Right atrium auricular region (tissue), 2 donors: ENCODE measurements around the gene THRB. TPM values are rescaled to one million over a fixed set of nuclear protein-coding genes. Genes with fewer than 3 reads are reported as not detected.

ENCODE experiments used
- DNase-seq: peaks from one replicate; pipeline ENCODE4 v3.0.0-alpha.2; 2019; ENCODE audit warnings: low spot score
- H3K27ac ChIP-seq, 2 donors: fragments of 200-600 bp; sonication (generic); 1 replicate in 1 of 2; 2 replicates in 1 of 2; pipeline ENCODE4 v1.5.1; 2016 to 2019
- H3K27me3 ChIP-seq, 2 donors: fragments of 200-600 bp; sonication (generic); one replicate each; pipeline versions ENCODE4 v1.5.1 to v1.6.0; 2017 to 2019
- H3K36me3 ChIP-seq: fragments of 200-600 bp; sonication (generic); one replicate; pipeline ENCODE4 v1.5.1; 2016
- H3K4me1 ChIP-seq, 2 donors: fragments of 200-600 bp; sonication (generic); one replicate each; pipeline versions ENCODE4 v1.5.1 to v1.6.0; 2017 to 2019
- H3K4me3 ChIP-seq, 2 donors: fragments of 200-600 bp; sonication (generic); 1 replicate in 1 of 2; 2 replicates in 1 of 2; pipeline ENCODE4 v1.5.1; 2017 to 2019; ENCODE audit warnings: mild to moderate bottlenecking in 1 of 2, moderate library complexity in 1 of 2
- H3K9me3 ChIP-seq, 2 donors: fragments of 200-600 bp; sonication (generic); one replicate each; pipeline ENCODE4 v1.5.1; 2019
- CTCF ChIP-seq, 2 donors: fragments of 200-600 bp; sonication (generic); IDR thresholded peaks; one replicate each; pipeline ENCODE4 v1.5.1; 2019; ENCODE audit warnings: antibody characterized with exemption in 2 of 2
- total RNA-seq, 2 donors: library from RNA; depleted of rRNA; stranded (reverse); fragments of >200 nt; gene quantifications; one replicate each; pipeline ENCODE4 v1.1.0, GENCODE V29; 2016

THRB gene
- total RNA-seq, 2 donors from 2014 or later: 4.2 to 7.0 TPM

DNA sequence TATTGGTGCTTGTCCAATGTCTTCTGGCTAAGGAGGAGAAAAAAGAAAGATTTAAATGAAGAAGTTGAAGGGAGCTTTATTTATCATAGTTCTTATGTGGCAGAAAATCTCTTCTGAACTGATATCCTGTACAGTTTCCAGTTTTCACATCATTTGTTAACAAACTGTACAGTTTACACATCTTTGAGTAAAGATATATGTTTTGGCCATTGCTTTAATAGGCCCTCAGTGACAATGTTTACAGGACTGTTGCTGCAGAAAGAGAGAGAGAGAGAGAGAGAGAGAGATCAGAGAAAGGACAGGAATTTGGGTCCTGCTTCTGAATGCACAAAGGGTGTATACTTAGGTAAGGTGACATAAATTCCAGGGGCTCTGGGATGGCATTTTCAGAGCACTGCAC is 361.2 kb downstream of the THRB start:
- Histone ChIP-seq H3K36me3 (no peaks in the 10 kb centered on the region), H3K9me3 (no peaks in the 10 kb centered on the region), H3K27me3 (no peaks in the 10 kb centered on the region), H3K27ac (no peak overlapping the region), H3K4me3 (no peak overlapping the region), H3K4me1 (peaks cover 0 to 16% of the 10 kb centered on the region in 2 donors)
- TF ChIP-seq CTCF (IDR thresholded peaks at IDR 0.05): no peak
- no peak for DNase-seq

DNA sequence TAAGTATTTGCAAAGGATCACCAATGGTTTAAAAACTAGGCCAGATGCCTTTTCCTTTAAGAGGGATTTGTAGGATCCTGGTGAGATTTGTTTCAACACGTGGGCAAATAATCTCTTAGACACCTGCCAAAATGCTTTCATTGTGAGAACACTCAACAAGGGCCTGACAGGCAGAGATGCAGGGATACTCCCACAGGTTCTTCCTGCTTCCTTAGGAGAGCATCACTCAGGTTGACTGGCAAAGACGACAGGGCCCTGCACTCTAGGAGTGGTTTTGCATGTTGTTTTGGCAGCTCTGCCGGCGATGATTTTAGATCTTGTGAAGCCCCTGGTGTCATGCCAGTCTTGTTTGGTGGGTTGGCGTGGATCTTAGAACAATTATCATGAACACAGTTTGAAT is 365.1 kb downstream of the THRB start:
- Histone ChIP-seq H3K27me3 (no peaks in the 10 kb centered on the region), H3K9me3 (no peaks in the 10 kb centered on the region), H3K36me3 (no peaks in the 10 kb centered on the region), H3K4me1 (peaks cover 0 to 17% of the 10 kb centered on the region in 2 donors), H3K4me3 (no peak overlapping the region), H3K27ac (no peak overlapping the region)
- DNase-seq: no peak
- no peak for TF ChIP-seq CTCF (IDR thresholded peaks at IDR 0.05)

DNA sequence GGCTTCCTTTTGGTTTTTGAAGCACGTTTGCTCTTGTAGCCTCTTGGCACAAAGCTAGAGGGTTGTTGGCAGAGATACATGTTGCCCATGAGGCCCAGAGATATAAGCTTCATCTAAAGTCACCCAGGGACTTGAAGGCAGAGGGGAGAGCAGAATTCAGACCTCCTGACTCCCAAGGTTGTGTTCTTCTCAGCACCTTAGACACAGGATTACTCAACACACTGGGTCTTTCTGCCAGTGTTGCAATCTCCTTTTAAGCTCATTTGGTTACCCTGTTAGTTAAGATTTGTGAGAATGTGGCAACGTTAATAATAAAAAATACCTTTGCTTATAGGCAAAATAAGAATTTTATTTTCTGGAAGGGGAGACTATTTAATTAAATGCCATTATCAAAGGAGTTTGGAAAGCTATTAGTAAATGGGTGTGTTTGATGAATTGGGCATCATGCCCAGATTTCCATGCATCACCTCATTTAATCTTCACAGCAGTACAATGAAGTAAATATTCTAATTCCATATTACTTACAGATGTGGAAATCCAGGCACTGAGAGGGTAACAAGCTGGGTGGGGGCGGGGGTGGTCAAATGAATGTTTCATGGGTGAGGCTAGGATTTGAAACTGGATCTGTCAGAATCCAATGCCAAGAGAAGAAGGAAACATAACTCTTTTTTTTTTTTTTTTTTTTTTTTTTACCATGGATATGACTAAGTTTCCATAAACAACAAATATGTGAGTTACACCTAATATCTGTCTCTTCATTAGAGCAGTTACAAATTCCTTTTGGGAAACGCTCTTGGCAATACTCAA is 366.2 kb downstream of the THRB start:
- peaks cover 0 to 17% of the 10 kb centered on the region in 2 donors for H3K4me1 ChIP-seq
- H3K9me3 ChIP-seq: no peaks in the 10 kb centered on the region
- no peak overlapping the region for H3K4me3 ChIP-seq
- no peaks in the 10 kb centered on the region for H3K27me3 ChIP-seq
- peak overlapping the region in 1 of 2 donors; percentile 17 for H3K27ac ChIP-seq
- DNase-seq: no peak
- no peaks in the 10 kb centered on the region for H3K36me3 ChIP-seq
- no peak for TF ChIP-seq CTCF (IDR thresholded peaks at IDR 0.05)

DNA sequence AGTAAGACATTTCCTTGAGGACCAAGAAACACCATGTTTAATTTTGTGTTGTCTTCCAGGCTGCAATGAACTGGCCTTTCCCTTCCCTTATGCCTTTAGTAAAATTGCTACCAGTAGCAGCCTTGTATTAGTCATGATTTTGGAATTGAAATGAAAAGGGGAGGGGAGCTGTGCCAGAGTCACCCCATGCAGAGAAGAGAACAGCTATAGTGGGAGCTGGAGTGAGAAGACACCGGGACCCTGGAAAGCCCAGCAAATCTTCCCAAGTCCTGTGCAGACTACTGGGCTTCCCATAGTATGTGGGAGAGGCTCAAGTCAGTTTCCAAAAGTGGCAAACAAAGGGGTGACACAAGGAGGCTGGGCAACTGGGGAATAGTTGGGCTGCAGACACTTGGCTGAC is 371.1 kb downstream of the THRB start:
- no peak overlapping the region for H3K27ac ChIP-seq
- TF ChIP-seq CTCF (IDR thresholded peaks at IDR 0.05): no peak
- no peak for DNase-seq
- no peaks in the 10 kb centered on the region for H3K27me3 ChIP-seq
- peaks cover 0 to 9% of the 10 kb centered on the region in 2 donors for H3K4me1 ChIP-seq
- H3K9me3 ChIP-seq: no peaks in the 10 kb centered on the region
- H3K36me3 ChIP-seq: no peaks in the 10 kb centered on the region
- H3K4me3 ChIP-seq: no peak overlapping the region

DNA sequence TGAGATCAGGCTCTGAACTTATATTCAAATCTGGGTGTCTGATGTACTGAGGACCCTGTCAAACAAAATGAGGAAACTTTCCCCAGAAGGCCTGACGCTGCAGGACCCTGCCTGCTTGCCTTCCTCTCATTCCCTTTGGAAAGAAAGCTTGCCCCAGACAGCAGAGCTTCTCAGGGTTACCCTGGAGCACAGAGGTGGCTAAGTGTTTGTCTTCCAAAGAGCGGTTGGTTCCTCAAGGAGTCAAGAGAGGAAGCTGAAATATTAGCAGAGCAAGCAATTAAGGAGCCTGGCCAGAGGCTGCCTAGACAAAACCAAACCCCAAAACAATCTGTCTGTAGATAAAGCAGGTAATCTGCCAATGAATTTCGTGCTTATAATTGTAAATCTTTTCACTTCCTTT is 374.2 kb downstream of the THRB start:
- Histone ChIP-seq H3K9me3 (no peaks in the 10 kb centered on the region), H3K27me3 (no peaks in the 10 kb centered on the region), H3K36me3 (no peaks in the 10 kb centered on the region), H3K4me1 (no peaks in the 10 kb centered on the region), H3K4me3 (no peak overlapping the region), H3K27ac (no peak overlapping the region)
- DNase-seq: no peak
- TF ChIP-seq CTCF (IDR thresholded peaks at IDR 0.05): no peak

GRCh38 chr3:24119321-24119751 is 375.3 kb downstream of the THRB start:
- no peak for DNase-seq

More at GRCh38 chr3:24119321-24119751, 375.3 kb downstream of the THRB start:
- Histone ChIP-seq H3K27ac (no peak overlapping the region), H3K4me3 (no peak overlapping the region), H3K36me3 (no peaks in the 10 kb centered on the region), H3K9me3 (no peaks in the 10 kb centered on the region), H3K4me1 (no peaks in the 10 kb centered on the region), H3K27me3 (no peaks in the 10 kb centered on the region)
- TF ChIP-seq CTCF (IDR thresholded peaks at IDR 0.05): no peak
